ENCODE measurements around the gene SYNE1.

The SYNE1 gene

DNA sequence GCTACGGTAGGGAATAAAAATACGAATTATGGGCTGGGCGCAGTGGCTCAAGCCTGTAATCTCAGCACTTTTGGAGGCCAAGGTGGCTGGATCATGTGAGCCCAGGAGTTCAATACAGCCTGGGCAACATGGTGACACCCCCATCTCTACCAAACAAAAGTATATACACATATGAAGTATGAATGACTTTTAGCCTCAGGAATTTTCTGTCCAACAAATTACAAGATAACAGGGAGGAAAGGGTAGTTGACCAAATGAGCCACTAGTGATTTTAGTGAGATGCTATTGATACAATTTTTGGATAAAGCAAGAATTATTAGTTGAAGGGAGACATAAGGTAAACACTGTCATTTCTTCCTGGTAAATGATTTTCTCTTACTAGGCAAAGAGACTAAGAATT lies 328.2 kb downstream of the SYNE1 start:
- no peak for DNase-seq

DNA sequence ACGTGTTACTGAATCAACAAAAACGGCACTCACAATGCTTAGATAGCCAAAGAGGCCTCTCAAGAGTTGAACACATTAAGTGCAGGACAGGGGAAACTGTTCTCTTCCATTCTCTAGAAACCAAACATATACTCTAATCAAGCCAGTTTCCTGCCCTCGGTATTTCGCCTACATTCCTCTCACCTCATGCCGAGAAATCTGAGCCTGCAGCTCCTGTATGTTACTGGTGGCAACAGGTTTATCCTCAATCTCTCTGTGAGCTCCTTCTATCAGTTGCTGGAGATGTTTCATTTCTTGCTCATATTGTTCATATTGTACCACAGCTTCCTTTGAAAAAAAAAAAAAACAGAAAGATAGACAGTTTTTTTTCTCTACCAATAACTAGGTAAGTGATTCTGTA lies 328.9 kb downstream of the SYNE1 start:
- DNase-seq = no peak

DNA sequence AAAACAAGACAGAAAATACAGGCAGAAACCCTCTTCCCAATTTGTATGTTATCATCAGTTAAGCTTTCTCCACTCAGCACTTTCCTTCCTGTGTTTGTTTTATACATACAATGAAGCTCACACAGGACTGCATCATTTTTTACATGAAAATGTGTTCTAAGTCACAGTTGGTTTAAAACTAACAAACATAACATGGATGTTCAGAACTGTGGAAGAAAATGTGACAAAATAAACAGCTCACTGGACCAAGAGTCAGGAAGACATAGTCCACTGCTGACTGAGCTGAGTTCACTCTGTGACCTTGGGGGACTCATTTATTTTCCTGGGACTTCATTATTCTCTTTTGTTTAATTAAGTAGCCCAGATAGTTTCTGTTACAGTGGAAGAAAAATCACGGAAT lies 331.5 kb downstream of the SYNE1 start:
- DNase-seq = no peak

DNA sequence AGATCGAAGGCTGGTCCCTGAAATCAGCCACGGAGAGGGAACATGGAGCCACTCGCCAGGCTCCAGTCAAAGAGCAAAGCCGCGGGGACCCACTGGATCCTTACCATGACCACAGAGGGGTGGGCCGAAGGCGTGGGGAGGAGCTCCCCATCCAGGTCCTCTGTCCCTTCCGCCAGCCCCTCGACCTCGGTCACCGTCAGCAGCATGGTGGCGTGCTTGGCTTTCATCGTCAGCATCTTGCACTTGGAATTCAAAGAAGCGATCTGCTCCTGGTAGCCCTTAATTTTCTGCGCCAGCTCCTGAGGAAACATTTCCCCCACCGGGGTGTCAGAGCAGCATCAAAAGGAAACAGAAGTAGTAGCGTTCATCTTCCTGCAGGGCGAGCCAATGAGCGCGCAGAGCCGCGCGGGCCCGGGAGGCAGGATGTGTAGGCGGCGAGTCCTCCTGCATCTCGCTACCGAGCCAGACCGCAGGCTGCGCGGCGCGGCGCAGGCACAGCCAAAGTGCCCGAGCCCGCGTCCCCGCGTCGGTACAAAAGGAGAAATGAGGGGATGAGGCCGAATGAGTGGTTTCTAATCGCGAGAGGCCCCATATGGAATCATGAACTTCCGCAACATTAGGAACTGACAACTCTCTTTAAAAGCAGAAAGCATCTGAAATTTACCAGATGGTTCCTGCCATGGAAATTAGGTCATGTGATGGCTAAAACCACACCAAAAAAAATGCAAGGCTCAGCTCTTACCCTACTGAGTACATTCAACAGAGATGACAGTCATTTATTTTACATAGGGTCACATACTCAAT lies 335.2 kb downstream of the SYNE1 start:
- peak; percentile 82 to 83 for DNase-seq

DNA sequence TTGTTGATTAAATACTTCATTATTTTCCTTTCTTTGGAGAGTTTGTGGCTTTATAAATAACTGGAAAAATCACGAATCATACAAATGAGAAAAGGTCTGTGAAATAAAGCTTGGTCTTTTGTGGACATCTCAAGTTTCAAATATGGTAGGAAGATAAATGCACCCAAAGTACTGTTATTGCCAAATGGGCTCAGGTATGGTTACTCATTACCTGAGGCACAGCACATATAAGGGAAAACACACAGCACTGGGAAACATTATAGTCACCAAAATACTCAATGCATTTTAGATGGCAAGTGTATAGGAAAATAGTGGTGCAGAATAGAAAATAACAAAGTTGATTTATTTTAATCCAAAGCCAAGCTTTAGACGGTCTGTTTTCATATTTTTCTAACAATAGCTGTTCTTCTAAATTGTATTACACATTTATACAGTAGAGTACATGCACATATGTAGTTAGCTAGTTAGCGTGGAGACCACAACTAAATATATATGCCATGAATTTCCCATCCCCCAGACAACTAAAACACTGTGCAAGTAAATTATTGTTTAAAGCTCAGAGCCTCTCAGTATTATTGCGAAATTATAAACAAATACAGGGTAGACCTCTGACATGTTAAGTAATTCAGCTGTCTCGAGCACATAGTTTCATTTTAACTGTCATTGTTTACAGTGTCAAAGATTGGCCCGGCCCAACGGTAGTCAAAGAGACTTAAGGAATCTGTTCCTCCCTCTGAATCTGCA lies 336.0 kb downstream of the SYNE1 start:
- DNase-seq = no peak

DNA sequence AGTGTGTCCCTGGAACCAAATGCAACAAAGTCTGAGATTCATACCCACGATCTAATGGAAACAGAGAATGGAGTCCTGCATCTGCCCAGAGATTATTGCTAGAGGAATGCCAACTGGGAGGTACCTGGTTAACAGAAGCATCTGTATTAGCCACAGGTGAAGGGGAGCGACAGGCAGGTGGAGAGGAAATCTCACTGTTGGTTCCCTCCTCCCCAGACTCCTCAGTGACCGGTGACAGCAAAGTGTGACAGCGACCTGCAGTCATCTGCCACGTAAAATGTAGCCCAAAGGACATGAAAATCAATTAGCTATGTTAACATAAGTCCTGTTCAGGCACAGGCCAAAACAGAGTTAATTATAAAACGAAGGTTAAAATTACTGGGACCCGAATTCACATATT lies 336.6 kb downstream of the SYNE1 start:
- DNase-seq = no peak

DNA sequence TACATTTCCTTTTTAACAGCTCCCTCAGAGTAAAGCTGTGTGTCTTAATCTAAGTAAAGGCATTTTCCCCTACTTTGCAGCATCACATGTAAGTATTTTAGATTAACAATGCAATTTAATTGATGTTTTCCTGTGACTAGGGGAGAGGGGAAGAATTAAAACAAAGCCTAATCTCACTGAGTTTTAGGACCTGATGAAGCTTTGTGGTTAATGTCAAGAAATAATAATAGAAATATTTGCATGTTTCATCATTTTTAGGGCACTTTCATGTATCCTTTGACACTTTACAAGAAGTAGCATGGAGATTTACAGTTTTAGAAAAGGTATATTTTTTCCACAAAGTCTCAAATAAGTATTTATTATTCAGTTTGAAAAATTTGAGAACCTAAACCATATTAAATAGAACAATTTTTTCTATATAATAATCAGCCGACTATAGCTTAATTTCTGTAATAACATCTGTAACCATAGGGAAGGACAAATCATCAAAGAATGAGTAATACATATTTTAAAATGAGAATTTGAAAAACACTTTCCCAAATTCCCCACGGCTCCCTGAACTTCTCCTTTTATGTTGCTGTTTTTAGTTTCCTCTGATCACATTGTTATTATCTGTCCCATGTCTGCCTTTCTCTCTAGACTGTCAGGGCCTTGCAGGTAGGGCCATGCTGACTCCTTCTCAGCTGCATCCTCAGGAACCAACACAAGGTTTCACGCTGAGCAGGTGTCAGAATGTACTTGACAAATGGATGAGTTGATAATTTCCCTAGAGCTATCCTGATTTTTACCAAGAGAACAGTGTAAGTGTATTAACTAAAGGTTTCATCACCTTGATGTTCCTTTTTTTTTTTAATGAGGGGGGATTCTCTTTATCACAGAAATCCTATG lies 338.1 kb downstream of the SYNE1 start:
- DNase-seq = no peak

DNA sequence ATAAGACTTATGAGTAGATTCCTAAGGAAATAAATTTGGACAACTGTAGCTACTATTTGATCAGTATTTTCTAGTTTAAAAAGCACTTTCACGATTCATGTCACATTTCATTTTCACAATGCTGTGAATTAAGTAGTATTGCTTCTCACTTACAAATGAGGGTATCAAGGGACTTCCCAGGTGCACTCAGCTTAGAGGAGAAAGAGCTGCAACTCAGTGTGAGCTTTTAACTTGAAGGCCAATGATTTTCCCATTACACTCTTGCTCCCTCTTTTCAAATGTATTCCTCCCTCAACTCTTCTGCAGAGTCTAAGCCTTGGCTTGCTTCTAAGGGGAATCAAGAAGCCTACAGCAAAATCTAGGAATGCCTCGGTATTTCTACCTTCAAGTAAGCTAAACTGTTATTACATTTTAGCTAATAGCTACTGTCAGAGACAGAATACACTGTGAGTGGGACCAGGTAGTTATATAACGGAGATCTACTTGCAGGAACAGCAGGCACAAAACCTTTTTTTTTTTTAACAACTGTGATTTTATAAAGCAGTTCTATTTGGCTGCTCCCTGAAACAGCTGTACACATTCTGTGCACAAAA lies 339.0 kb downstream of the SYNE1 start:
- DNase-seq = no peak

DNA sequence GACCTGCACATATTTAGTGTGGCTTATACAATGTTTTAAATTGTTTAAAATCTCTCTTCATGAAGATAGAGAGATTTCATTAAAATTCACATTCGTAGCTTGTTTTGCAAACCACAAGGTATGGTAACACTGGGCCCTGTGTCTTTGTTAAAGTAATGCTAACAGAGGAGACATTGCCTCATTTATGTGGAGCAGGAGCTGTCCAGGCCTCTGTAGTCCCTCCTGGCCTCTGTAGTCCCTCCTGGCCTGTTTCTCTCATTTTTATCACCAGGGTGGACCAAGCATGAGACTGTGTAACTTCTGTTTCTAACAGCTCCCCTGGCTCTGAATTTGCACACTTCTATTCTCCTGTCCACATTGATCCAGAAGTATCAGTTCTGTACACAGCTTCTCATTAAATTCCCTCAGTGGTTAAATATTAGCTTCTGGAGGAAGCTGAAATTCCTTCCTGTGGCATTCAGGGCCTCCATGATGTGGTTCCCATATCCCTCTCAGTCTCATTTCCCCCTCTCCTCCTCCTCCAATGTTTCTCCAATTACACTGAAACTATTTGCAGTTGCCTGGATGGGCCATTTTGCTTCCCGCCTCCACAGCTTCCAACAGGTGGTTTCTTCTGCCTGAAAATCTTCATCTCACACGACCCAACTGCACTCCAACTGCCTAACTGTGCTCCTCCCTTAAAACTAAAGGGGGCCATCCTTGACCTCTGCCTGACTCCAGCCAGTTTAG lies 340.4 kb downstream of the SYNE1 start:
- no peak for DNase-seq

DNA sequence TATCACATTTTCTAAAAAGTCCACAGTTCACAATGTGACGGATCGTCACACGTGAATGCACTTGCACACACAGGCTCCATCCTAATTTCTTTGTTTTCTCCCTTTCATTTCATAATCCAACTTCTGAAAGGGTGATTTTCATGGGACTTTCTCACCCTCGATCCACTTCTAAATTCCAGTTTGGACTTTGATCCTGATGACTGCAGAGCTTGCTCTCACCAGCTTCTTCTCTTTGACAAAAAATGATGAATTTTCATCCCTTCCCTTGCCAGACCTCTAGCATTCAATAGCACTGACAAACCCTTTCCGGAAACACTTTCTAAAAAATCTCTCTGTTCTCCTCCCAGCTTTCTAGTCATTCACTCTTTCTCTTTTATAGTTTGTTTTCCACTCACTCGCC lies 341.2 kb downstream of the SYNE1 start:
- DNase-seq = no peak

DNA sequence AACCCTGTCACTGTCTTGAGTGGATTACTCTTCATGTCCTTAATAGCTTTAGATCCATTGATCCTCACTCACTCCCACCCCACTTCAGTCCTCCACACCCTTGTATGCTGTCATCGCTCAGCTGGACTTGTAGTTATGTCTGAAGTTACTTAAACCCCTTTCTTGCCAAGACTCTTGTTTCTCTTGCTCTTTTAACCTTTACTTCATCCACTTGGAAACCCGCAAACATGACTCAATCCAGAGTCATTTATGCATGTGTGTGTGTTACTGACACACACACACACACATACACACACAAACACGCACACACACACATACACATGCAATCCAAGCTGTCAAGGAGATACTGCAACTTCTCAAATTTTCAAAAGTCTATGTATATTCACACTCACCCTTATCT lies 341.8 kb downstream of the SYNE1 start:
- no peak for DNase-seq

DNA sequence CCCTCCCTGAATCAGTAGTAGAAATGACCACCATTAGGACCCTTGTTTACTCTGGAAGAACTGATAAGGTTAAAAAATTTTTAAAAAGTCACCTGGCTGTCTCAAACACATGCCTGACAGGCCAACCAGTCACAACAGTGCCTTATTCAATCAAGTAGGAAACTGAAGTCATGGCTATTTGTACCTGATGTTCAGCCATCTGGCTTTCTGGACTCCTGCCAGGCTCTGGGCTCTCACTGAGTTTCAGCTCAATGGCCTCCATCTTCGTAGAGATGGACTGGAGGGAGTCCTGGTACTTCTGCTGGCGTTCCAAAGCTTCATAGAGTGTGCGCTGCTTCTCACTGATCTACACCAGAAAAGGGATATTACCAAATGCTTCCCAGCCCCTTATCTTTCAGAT lies 343.8 kb downstream of the SYNE1 start:
- DNase-seq = no peak

DNA sequence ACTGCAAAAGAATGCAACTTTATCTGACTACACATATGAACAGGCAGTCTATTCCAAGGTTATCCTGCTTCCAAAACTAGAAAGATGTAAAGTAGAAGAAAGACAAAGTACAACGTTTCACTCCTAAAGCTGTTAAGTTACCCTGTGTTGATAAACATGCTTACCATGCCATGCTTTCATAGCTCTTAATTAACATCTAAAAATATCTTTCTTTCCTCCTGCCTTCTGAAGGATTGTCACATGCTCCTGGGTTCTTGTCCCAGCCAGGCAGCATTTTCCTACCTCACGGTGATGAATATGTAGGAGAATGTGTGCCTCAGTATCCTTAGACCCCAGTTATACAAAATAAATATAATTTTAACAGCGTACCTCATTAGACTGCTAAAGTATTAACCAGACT lies 344.6 kb downstream of the SYNE1 start:
- DNase-seq = no peak

DNA sequence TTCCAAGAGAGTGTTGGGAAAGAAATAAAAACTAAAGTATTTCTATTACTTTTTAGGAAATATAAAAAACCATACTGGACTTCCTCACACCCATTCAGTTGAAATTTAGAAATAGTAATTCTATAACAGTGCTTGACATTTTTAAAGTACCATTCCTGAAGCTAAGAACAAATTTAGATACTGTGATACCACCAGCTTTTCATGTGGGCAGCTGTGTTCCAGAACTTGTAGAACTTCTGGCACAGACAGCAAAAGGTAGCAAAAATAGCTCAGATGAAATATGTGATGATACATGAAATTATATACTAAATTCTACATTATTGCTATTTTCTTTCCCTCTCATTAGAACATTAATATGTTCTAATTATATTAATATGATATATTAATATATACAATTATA lies 346.5 kb downstream of the SYNE1 start:
- no peak for DNase-seq

DNA sequence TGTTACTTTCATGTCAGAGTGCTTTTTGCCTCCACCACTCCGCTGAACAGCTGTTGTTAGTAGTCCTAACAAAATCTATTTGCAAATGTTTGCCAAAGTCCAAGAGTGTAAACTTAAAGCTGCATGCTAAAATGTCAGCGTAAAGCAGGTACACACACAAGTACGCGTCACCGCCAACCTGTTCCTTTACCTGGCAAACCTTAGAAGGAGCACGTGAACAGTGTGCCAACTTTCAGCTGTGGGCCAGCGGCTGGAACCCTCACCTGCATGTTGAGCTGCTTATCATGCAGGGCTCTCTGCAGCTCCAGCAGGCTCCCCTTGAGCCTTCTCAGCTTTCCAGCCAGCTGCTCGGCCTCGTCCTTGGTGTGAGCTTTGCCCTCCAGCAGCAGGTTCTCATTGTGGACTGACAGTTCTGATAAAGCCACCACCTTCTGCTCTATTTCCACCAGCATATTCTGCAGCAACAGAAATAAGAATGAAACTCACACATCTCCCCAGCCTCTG lies 359.3 kb downstream of the SYNE1 start:
- no peak for DNase-seq

DNA sequence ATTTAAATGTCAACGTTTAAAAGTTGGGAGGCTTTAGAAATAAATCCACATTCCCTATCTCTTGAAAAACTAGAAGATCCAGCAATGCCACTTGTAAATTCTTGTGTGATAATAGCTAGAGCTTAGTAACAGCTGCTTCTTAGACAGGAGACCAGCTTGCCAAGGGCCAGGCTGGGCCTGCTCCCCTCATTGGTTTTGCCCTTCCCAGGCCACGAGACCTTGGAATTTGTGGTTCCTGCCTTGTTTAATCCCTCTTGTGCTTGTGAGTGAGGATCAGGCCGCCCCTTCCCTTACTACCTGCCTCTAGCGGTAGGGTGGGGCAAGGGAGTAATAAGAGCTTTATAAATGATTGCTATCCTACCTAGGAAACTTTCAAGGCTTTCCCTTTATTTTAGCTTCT lies 363.5 kb downstream of the SYNE1 start:
- no peak for DNase-seq

DNA sequence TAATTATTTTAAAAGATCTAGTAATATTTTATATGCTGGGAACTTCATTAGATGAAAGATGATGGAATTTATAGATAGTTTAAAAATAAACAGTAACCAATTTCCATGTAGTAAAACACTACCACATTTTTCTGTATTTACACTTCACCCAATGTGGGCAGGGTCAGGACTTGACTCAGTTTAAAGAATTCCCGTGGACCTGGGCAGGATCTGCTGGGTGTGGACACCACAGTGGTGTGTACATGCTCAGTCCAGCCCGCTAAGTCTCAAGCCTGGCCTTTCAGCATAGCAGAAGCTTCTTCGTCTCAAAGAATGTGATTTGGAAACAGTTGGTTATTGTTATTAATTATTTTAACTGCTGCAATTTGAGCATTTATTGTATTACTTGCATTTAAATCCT lies 364.2 kb downstream of the SYNE1 start:
- no peak for DNase-seq

DNA sequence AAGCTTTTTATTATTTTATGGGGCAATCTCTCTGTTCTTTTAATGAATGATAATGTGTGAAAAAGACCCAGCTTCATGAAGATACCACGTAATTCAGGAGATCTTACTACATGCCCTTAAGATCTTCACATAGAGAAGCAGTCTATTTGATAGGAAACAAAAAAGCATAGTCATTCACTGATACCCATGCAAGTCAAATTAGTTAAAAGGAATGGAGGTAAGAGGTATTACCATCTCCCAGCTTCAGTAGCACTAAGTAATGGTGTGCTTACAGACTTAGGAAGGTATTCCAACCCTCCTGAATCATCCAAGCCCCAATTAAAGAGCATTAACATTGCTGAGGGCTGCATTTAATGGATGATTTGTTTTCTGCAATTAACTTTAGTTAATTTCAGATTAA lies 364.7 kb downstream of the SYNE1 start:
- DNase-seq = no peak

DNA sequence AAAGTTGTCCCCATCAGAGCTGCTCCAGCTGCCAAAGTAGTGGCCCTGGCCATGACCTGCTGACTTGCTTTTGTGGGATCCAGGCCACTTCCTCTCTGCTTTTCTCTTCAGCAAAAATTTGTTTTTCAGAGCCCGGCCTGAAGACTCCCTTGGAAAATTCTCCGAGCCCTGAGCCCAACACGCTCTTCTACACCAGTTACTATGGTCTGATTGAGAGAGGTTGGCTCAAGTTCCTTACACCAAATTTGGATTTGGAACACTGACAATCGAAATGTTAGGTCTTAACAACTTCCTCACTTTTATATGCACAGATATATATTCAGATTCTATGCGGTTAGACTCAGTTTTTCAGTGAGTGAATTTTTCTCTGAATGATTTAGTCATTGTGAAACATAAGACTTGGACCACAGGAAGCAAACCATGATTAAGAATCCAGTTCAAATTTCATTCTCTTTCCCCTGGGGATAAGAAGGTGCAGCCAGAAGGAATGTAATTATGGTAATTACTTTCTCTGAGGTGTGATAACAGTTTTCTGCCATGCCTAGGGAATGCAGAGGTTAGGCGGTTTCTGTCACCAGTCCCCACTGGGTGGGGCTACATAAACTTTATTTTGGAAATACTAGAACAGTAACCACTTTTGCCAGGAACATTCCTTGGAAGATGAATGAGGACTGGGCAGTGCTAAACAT lies 365.2 kb downstream of the SYNE1 start:
- DNase-seq = no peak

DNA sequence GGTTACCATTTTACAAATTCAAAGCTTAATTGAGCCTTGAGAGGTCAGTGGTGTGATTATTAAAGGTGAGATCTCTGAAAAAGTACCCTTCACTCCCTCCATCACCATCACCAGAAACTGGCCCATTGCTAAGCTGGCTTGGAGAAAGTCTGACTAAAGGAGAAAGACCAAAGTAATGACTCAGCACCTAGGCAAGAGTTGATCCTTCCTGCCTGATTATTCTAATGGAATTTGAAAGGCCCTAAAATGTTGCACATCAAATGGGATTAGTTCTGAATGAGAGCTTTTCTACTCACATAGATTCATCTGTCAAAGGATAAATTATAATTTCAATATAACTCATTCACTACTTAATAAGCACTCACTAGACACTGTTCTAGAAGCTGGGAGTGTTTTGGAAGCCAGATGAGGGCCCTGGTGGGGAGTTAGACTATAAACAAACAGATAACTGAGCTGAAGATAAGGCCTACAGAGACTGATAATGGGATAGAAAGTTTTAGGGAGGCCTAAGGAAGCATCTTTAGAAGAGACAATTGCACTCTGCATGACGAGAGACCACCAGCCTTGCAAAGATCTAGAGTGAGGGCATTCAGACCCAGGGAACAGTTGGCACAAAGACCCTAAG lies 366.7 kb downstream of the SYNE1 start:
- no peak for DNase-seq

DNA sequence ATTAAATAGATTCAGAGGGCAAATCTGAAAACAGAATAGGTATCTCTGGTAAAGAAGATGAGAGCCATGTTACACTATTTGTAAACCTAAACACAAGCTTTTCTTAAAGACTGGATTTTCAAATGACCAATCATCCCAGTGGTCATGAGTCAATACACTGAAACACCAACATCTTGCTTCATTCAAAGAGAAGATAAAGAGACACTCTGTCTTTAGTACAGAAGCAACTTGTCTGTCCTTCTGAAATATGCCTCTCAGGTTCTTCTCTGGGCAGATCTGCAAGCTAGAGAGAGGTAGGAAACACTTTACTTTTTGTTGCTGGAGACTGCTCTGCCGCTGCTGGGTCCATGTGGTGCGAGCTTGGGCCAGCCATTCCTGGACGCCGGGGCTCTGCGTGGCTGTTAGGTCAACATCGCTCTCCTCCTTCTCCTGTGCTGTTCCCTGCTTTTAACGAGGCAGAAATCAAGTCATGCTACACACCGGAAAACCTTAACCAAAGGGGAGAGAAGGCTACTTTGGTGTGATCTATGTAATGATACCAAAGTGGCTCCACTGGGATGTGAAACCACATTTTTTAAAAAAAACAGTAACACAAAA lies 368.2 kb downstream of the SYNE1 start:
- no peak for DNase-seq

All from stimulated activated CD4-positive, alpha-beta T cell treated with anti-CD3 and anti-CD28 coated beads, Interleukin-2, amount 100 ng/mL, for 48 hours (primary cell).